Measurements from ENCODE around the gene ADGRD1. TPM values are rescaled to one million over a fixed set of nuclear protein-coding genes. Genes with fewer than 3 reads are reported as not detected.

The ADGRD1 gene
- total RNA-seq, 1 donor from 2014 or later: 99.5 TPM

DNA sequence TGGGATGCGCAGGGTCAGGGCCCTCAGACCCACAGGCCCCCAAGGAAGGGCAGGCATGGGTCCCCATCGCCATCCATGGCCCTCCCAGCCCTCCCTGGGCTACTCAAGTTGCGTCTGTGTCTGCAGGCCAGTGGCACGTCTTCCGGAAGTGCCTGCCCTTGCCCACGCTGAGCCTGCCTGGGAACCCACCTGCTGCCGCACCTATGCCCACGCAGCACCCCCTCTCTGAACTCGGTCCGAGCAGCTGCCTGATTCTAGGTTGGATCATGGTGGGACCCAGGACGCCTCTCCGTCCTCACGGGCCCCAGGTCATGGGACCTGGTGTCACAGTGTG, 182.8 kb downstream of the ADGRD1 start:
- intact Hi-C loops (cut with micrococcal nuclease): loop anchor here (10.0 kb wide), 1 partner anchor 222 kb away; no protein-coding TSS in a partner anchor
- Histone ChIP-seq H3K9me3 (replicated peaks) (no peaks in the 10 kb centered on the region), H3K27ac (replicated peaks) (no peak overlapping the region), H3K4me1 (peaks cover 11% of the 10 kb centered on the region), H3K36me3 (peaks cover 61% of the 10 kb centered on the region), H3K4me3 (no peak overlapping the region), H3K27me3 (ENCODE audit: low read depth) (no peaks in the 10 kb centered on the region)
- no peak for DNase-seq
- TF ChIP-seq CTCF (IDR thresholded peaks at IDR 0.05; ENCODE audit: borderline replicate concordance): no peak

GRCh38 chr12:131137009-131137835, 183.5 kb downstream of the ADGRD1 start:
- TF ChIP-seq CTCF (IDR thresholded peaks at IDR 0.05; ENCODE audit: borderline replicate concordance): no peak
- H3K27ac ChIP-seq (replicated peaks): no peak overlapping the region
- no peak overlapping the region for H3K4me3 ChIP-seq
- H3K4me1 ChIP-seq: peaks cover 3% of the 10 kb centered on the region
- no peak for DNase-seq
- H3K27me3 ChIP-seq (ENCODE audit: low read depth): no peaks in the 10 kb centered on the region
- peaks cover 61% of the 10 kb centered on the region for H3K36me3 ChIP-seq
- no peaks in the 10 kb centered on the region for H3K9me3 ChIP-seq (replicated peaks)
- intact Hi-C loops (cut with micrococcal nuclease): loop anchor here (10.0 kb wide), 1 partner anchor 222 kb away; no protein-coding TSS in a partner anchor

GRCh38 chr12:131137836-131138637, 184.3 kb downstream of the ADGRD1 start:
- TF ChIP-seq CTCF (IDR thresholded peaks at IDR 0.05; ENCODE audit: borderline replicate concordance): peak; percentile 26
- peaks cover 4% of the 10 kb centered on the region for H3K4me1 ChIP-seq
- peaks cover 55% of the 10 kb centered on the region for H3K36me3 ChIP-seq
- DNase-seq: no peak
- no peaks in the 10 kb centered on the region for H3K27me3 ChIP-seq (ENCODE audit: low read depth)
- no peak overlapping the region for H3K27ac ChIP-seq (replicated peaks)
- no peaks in the 10 kb centered on the region for H3K9me3 ChIP-seq (replicated peaks)
- H3K4me3 ChIP-seq: no peak overlapping the region
- intact Hi-C loops (cut with micrococcal nuclease): loop anchor here (10.0 kb wide), 1 partner anchor 223 kb away; no protein-coding TSS in a partner anchor

- Histone ChIP-seq H3K4me1 (peaks cover 6% of the 10 kb centered on the region), H3K36me3 (peaks cover 54% of the 10 kb centered on the region), H3K27me3 (ENCODE audit: low read depth) (no peaks in the 10 kb centered on the region), H3K4me3 (no peak overlapping the region), H3K27ac (replicated peaks) (no peak overlapping the region), H3K9me3 (replicated peaks) (no peaks in the 10 kb centered on the region)
- TF ChIP-seq CTCF (IDR thresholded peaks at IDR 0.05; ENCODE audit: borderline replicate concordance): no peak
- intact Hi-C loops (cut with micrococcal nuclease): loop anchor here (10.0 kb wide), 1 partner anchor 224 kb away; no protein-coding TSS in a partner anchor
- DNase-seq: no peak
These were observed 185.1 kb downstream of the ADGRD1 start for GRCh38 chr12:131138638-131139362.

Data from left ventricle myocardium inferior (tissue), 1 donor.